GM12891 (cell line): ENCODE data around the gene VTN.

Experiments used
- DNase-seq: peaks from one replicate; pipeline ENCODE4 v3.0.0; 2011; ENCODE audit warnings: low spot score; ENCODE audit not compliant: insufficient read length
- FAIRE-seq: peaks from 2 replicates; lab custom pipeline; 2011; peaks lifted over from hg19 to GRCh38; lab: Jason Lieb, UNC
- PAX5 ChIP-seq: IDR thresholded peaks from 2 replicates; pipeline ENCODE4 v1.6.1; 2011; ENCODE audit warnings: low read length, moderate library complexity, mild to moderate bottlenecking; ENCODE audit not compliant: insufficient read depth, severe bottlenecking
- POLR2A ChIP-seq: IDR thresholded peaks from 2 replicates; pipeline ENCODE4 v1.6.1; 2011; ENCODE audit warnings: low read depth, low read length, control low read depth
- POLR2AphosphoS5 ChIP-seq: IDR thresholded peaks from 2 replicates; pipeline ENCODE4 v1.6.1; 2011; ENCODE audit warnings: low read depth, low read length, control low read depth
- POU2F2 ChIP-seq: IDR thresholded peaks from 2 replicates; pipeline ENCODE4 v1.6.1; 2011; ENCODE audit warnings: low read depth, mild to moderate bottlenecking, control low read depth, low read length, moderate library complexity
- SPI1 ChIP-seq: IDR thresholded peaks from 2 replicates; pipeline ENCODE4 v1.6.1; 2011; ENCODE audit warnings: low read depth, low read length, control low read depth
- TAF1 ChIP-seq: IDR thresholded peaks from 2 replicates; pipeline ENCODE4 v1.6.1; 2011; ENCODE audit warnings: low read depth, low read length, control low read depth

The VTN gene

GRCh38 chr17:28385406-28385805 lies 15.3 kb upstream of the VTN start:
- TF ChIP-seq POU2F2, result no peak
- no peak for TF ChIP-seq POLR2AphosphoS5
- TF ChIP-seq POLR2A, result no peak
- no peak for TF ChIP-seq PAX5
- no peak for TF ChIP-seq TAF1
- TF ChIP-seq SPI1, result no peak
- FAIRE-seq (no peak), DNase-seq (no peak)

- TF ChIP-seq TAF1 (no peak), PAX5 (no peak), POU2F2 (no peak), POLR2AphosphoS5 (no peak), POLR2A (no peak), SPI1 (no peak)
- peak; percentile 38 for FAIRE-seq
- DNase-seq, result no peak
Observed at GRCh38 chr17:28385037-28385400, 14.9 kb upstream of the VTN start.

GRCh38 chr17:28384281-28385036 lies 14.4 kb upstream of the VTN start:
- DNase-seq (peak; percentile 67), FAIRE-seq (peak; percentile 94)
- TF ChIP-seq POU2F2, result no peak
- no peak for TF ChIP-seq PAX5
- peak; percentile 66; the same call in 1 of the 2 replicates for TF ChIP-seq POLR2A
- no peak for TF ChIP-seq SPI1
- TF ChIP-seq TAF1, result peak; percentile 20; the same call in 1 of the 2 replicates
- peak; percentile 82 for TF ChIP-seq POLR2AphosphoS5

DNA sequence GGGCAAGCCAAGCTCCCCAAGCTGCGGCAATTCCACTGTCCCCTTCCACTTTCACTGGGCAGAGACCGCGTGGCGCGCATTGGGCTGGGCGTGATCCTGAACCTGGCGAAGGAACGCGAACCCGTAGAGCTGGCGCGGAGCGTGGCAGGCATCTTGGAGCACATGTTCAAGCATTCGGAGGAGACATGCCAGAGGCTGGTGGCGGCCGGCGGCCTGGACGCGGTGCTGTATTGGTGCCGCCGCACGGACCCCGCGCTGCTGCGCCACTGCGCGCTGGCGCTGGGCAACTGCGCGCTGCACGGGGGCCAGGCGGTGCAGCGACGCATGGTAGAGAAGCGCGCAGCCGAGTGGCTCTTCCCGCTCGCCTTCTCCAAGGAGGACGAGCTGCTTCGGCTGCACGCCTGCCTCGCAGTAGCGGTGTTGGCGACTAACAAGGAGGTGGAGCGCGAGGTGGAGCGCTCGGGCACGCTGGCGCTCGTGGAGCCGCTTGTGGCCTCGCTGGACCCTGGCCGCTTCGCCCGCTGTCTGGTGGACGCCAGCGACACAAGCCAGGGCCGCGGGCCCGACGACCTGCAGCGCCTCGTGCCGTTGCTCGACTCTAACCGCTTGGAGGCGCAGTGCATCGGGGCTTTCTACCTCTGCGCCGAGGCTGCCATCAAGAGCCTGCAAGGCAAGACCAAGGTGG lies 11.2 kb upstream of the VTN start:
- no peak for DNase-seq
- no peak for FAIRE-seq
- TF ChIP-seq POU2F2 (no peak), POLR2AphosphoS5 (no peak), TAF1 (no peak), SPI1 (no peak), PAX5 (no peak), POLR2A (no peak)

DNA sequence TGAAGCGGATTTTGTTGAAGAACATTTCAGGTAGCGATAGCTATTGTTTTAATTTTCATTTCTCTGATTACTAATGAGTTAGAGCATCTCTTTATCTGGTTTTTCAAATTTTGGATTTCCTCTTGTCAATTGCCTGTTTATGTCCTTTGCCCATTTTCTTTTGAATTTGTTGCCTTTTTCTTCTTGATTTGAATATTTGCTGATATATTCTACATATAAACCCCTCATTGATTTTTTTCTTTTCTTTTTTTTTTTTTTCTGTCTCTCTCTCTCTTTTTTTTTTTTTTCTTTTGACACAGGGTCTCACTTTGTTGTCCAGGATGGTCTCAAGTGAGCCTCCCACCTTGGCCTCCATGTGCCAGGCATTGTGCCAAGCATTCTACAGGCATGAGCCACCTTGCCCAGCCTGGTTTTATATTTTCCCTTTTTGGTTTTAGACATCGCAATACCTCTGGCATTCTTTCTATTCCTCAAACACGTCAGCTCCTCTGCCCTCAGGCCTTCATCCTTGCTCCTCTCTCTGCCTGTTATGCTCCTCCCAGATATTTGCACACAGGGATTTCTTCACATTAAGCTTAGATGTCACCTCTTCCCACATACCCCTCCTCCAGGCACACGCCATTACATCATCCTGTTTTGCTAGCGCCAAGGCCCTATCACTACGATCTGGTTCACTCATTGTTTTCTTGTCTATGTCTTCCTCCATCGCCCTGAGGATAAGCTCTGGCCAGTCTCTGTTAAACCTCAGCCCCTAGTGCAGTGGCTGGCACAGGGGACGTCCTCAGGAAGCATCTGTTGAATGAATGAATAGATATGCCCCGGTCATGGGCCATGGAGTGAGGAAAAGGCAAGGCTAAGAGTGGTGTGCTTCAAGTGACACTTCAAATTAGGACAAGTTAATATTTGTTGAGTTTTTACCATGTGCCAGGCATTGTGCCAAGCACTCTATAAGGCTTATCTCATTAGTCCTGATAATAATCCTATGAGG lies 10.0 kb upstream of the VTN start:
- FAIRE-seq, result no peak
- no peak for DNase-seq
- no peak for TF ChIP-seq TAF1
- no peak for TF ChIP-seq SPI1
- no peak for TF ChIP-seq POU2F2
- no peak for TF ChIP-seq POLR2A
- TF ChIP-seq PAX5, result no peak
- no peak for TF ChIP-seq POLR2AphosphoS5

DNA sequence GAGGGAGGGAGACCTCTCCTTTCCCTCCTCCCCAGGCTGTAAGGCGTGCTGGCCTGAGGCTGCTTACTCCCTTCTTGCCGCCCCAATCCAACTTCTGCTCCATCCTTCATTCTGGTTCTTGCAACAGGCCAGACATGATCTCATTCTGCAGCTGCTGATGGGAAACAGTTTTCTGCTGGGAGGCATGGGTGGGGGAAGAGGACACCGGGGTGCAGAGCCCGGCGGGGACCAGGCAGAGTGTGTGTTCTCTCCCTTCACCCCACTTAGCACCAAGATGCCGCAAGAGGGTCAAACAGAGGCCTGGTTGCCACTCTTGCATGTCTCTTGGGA lies 2.8 kb upstream of the VTN start:
- no peak for TF ChIP-seq POU2F2
- TF ChIP-seq POLR2AphosphoS5, result no peak
- TF ChIP-seq TAF1, result no peak
- no peak for TF ChIP-seq POLR2A
- no peak for TF ChIP-seq SPI1
- no peak for TF ChIP-seq PAX5
- FAIRE-seq (no peak), DNase-seq (no peak)

DNA sequence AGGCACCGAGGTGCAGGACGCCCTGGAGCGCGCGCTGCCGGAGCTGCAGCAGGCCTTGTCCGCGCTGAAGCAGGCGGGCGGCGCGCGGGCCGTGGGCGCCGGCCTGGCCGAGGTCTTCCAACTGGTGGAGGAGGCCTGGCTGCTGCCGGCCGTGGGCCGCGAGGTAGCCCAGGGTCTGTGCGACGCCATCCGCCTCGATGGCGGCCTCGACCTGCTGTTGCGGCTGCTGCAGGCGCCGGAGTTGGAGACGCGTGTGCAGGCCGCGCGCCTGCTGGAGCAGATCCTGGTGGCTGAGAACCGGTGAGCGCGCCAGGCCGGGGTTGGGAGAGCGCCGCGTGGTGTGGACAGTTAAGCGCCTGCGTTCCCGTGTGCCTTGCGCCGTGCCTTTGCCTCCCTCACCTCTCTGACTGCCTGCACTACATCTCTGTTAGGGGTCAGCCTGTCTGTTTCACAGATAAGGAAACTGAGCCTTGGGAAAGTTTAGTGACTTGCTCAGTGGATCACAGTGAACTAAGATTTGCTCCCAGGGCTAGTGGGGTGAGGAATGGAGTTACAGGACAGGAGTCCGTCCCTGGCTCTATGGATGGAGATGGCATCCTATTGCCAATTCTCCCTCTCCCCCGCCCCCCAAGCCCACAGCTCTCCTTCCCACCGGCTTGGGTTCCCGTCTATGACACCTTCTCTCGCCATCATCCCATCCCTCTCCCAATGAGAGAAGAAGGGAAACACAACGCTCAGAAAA lies 2.3 kb upstream of the VTN start:
- no peak for TF ChIP-seq PAX5
- no peak for TF ChIP-seq POU2F2
- no peak for TF ChIP-seq POLR2AphosphoS5
- no peak for TF ChIP-seq SPI1
- no peak for TF ChIP-seq TAF1
- no peak for TF ChIP-seq POLR2A
- FAIRE-seq, result peak; percentile 43
- DNase-seq, result peak; percentile 52

- peak; percentile 97 for FAIRE-seq
- TF ChIP-seq SPI1, result no peak
- no peak for TF ChIP-seq POU2F2
- no peak for TF ChIP-seq TAF1
- TF ChIP-seq POLR2AphosphoS5, result no peak
- no peak for TF ChIP-seq PAX5
- 0 out of 2 replicates have a peak, but pooled peaks have one; percentile 37 for TF ChIP-seq POLR2A
- DNase-seq, result peak; percentile 97
Observed at GRCh38 chr17:28371245-28372202, 1.4 kb upstream of the VTN start, which contains the start of gene SARM1. TSS of gene SARM1 (plus strand) at chr17:28371694. CDS start at chr17:28372033, 339 bp downstream.
